Renal pelvis (tissue), 4 donors: ENCODE measurements around the gene SGTB. TPM values are rescaled to one million over a fixed set of nuclear protein-coding genes. Genes with fewer than 3 reads are reported as not detected.
"Not testable (repeated sequence)": the region's sequence is repeated elsewhere in the genome, so short reads cannot be mapped to it uniquely, and the experiment has no call there.

Experiments
- DNase-seq: peaks from one replicate; pipeline ENCODE4 v3.0.0-alpha.2; 2013
- polyA plus RNA-seq, 3 donors: library from polyadenylated mRNA; unstranded; fragments of 120-200 nt; gene quantifications; one replicate each; pipeline ENCODE4 v1.2.1, GENCODE V29; 2013; ENCODE audit not compliant: insufficient read length in 3 of 3

The SGTB gene
- polyA plus RNA-seq, 3 donors = 7.8 to 8.8 (median 8.4) TPM

DNA sequence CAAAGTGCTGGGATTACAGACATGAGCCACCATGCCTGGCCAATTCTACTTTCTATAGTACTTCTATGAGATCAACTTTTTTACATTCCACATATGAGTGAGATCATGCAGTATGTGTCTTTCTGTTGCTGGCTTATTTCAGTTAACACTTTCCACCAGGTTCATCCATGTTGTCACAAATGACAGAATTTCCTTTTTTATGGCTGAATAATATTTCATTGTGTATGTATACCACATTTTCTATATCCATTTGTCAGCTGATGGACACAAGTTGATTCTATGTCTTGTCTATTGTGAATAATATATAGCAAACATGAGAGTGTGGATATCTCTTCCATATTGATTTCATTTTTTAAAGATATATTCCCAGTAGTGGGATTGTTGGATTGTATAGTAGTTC is 17.3 kb upstream of the SGTB start:
- no peak for DNase-seq

DNA sequence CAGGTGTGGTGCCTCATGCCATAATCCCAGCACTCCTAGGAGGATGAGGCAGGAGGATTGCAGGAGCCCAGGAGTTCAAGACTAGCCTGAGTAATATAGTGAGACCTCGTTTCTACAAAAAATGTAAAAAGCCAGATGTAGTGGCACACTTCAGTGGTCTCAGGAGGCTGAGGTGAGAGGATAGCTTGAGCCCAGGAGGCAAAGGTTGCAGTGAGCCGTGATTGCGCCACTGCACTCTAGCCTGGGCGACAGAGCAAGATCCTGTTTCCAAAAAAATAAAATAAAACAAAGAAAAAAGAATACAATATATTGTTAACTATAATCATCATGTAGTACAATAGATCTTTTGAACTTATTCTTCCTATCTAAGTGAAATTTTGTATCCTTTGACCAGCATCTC is 16.4 kb upstream of the SGTB start:
- DNase-seq = no peak

DNA sequence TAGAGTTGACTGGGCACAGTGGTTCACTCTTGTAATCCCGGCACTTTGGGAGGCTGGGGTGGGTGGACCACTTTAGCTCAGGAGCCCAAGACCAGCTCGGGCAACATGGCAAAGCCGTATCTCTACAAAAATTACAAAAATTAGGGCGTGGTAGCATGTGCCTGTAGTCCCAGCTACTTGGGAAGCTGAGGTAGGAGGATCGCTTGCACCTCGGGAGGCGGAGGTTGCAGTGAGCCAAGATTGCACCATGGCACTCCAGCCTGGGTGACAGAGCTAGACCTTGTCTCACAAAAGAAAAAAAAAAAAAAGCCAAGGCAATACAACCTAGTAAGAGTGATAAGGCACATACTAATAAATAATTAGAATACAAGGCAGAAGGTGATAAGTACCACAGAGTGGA is 15.9 kb upstream of the SGTB start:
- DNase-seq = no peak

DNA sequence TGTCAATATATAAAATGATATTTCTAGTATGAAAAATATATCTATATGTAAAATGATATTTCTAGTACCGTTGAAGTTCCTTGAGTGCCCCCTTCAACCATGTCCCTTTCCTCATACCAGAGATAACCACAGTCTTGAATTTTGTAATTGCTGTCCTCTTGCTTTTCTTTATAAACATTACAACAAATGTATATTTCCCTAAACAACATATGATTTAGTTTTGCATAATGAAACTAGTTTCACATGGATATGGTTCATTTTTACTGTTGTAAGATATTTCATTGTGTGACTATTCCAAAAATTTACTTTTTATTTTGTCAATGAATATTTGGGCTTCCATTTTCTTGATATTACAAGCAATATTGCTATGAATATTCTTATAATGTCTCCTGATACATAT is 14.1 kb upstream of the SGTB start:
- no peak for DNase-seq

- DNase-seq = no peak
Observed at GRCh38 chr5:65734921-65735320, 13.0 kb upstream of the SGTB start.

- not testable (repeated sequence) for DNase-seq
Observed at GRCh38 chr5:65734196-65734775, 12.4 kb upstream of the SGTB start.

DNA sequence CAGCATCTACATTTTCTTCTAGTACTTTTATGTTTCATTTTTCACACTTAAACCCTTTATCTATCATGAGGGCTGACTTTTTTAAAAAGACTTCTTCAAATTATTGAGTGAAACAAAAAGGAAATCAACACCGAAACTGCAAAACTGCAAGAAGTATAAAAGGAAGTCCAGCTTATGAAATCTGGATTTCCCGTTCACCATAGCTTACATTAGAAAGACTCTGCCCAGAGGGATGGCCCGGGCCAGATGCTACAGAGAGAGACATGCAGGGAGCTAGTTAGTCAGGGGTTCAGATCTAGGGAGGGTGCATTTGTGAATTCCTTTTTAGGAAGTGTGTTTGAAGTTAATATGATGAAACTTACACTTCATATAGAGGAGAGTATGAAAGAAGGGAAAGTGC is 10.1 kb upstream of the SGTB start:
- not testable (repeated sequence) for DNase-seq

- no peak for DNase-seq
Observed at GRCh38 chr5:65730910-65731309, 9.0 kb upstream of the SGTB start.

- no peak for DNase-seq
Observed at GRCh38 chr5:65728218-65728617, 6.3 kb upstream of the SGTB start.

GRCh38 chr5:65727491-65728156 is 5.7 kb upstream of the SGTB start:
- DNase-seq = no peak

GRCh38 chr5:65722575-65723403 is 880 bp upstream of the SGTB start:
- peak; percentile 52 for DNase-seq

DNA sequence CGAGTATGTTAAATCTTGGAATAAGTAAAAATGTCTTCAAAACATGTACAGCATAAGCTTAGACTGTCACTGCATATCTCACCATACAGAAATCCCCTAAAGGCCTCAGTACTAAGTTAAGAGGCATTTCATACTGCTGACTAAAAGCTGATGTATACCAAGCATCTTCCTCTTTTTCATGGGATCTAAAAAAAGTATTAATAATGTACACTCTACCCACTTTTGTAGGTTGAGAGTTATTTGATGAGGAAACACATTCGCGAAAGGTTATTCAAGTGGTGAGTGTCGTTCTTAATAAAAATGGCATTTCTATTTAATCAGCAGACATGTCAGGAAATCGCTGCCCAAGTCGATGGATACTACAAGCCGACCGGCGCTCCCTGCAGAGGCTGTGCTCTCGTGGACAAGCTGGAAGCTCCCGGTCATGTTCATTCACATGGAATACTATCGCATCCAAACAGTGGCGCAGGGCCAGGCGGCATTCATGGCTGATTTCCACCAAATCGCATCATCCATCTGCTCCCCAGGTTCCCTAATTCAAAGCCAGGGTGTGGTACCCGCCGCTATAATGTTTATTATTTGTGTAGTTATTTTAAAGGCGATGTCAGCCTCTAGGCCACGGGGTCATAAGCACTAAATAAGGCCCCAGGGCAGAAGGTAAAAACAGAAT is 724 bp downstream of the SGTB start:
- DNase-seq = peak; percentile 50

- DNase-seq = no peak
Observed at GRCh38 chr5:65718576-65719310, 3.2 kb downstream of the SGTB start.

- DNase-seq = no peak
Observed at GRCh38 chr5:65708145-65708544, 13.8 kb downstream of the SGTB start.

GRCh38 chr5:65707663-65708062 is 14.2 kb downstream of the SGTB start:
- DNase-seq = no peak

GRCh38 chr5:65704621-65705239 is 17.2 kb downstream of the SGTB start:
- DNase-seq = no peak

DNA sequence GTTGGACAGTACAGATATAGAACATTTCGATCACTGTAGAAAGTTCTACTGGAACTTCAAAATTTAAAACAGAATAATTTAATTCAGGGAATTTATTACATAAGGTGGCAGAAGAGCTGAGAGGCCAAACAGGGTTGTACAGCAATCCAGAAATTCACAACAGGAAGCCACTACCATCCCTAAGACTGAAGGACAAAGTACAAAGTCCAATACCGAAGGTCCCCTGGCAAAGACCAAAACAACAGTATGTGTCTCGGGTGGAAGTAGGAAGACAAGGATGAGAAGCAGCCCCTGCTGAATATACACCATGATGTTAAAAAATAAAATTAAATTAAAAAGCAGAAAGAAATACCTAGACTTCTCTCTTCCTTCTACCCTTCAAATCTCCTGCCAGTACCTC is 19.9 kb downstream of the SGTB start:
- no peak for DNase-seq

DNA sequence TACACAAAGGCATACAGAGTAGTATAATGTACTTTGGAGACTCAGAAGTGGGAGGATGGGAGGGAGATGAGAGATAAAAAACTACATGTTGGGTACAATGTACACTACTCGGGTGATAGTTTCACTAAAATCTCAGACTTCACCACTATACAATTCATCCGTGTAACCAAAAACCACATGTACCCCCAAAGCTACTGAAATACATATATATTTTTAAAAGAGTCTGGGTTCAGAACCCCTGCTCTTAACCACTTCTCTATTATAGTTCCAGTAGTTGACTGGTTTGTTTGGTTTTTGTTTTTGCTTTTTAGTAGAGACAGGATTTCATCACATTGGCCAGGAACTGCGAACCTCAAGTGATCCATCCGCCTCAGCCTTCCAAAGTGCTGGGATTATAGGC is 22.6 kb downstream of the SGTB start:
- DNase-seq = no peak

- no peak for DNase-seq
Observed at GRCh38 chr5:65696892-65697291, 25.0 kb downstream of the SGTB start.

GRCh38 chr5:65695896-65696295 is 26.0 kb downstream of the SGTB start:
- DNase-seq = no peak

- DNase-seq = no peak
Observed at GRCh38 chr5:65695162-65695755, 26.6 kb downstream of the SGTB start.
